22Rv1 (cell line): ENCODE results near the gene TRAM2.

Source experiments
- CTCF ChIP-seq: fragments of 450-650 bp; IDR thresholded peaks from 2 replicates; pipeline ENCODE4 v1.5.1; 2017; ENCODE audit warnings: mild to moderate bottlenecking
- ZFX ChIP-seq: fragments of 450-650 bp; IDR thresholded peaks from 2 replicates; pipeline ENCODE4 v1.6.1; 2017; ENCODE audit warnings: antibody characterized with exemption, borderline replicate concordance

- TF ChIP-seq CTCF (no peak), ZFX (no peak)
Observed at GRCh38 chr6:52548353-52548713, 28.5 kb downstream of the TRAM2 start.
